Activated CD8-positive, alpha-beta memory T cell treated with anti-CD3 and anti-CD28 coated beads for 4 hours (primary cell): ENCODE measurements around the gene TACO1.

Source experiments
- DNase-seq, 2 donors: peaks; one replicate each; pipeline ENCODE4 v3.0.0-alpha.2; 2020; ENCODE audit warnings: low read depth in 2 of 2

The TACO1 gene

GRCh38 chr17:63598281-63598680 lies 2.4 kb upstream of the TACO1 start:
- no peak for DNase-seq

- DNase-seq, result no peak
These were observed 1.0 kb downstream of the TACO1 start for GRCh38 chr17:63601439-63602371.

- DNase-seq, result no peak
These were observed 9.3 kb downstream of the TACO1 start for GRCh38 chr17:63609816-63610573.

- no peak for DNase-seq
These were observed 10.2 kb downstream of the TACO1 start for GRCh38 chr17:63610854-63611253.

GRCh38 chr17:63611354-63611753 lies 10.7 kb downstream of the TACO1 start:
- no peak for DNase-seq

GRCh38 chr17:63613663-63614062 lies 13.0 kb downstream of the TACO1 start:
- no peak for DNase-seq

GRCh38 chr17:63621229-63621683 lies 20.6 kb downstream of the TACO1 start:
- no peak for DNase-seq

- peak; percentile 93 to 94 for DNase-seq
These were observed 21.2 kb downstream of the TACO1 start, which contains the start of gene MAP3K3 for GRCh38 chr17:63621684-63622573. Gene MAP3K3 (plus strand): TSS chr17:63622417. CDS start chr17:63622760, 343 bp downstream.

GRCh38 chr17:63622574-63623390 lies 22.1 kb downstream of the TACO1 start:
- DNase-seq, result peak in 1 of 2 donors; percentile 17

GRCh38 chr17:63623786-63624530 lies 23.3 kb downstream of the TACO1 start:
- no peak for DNase-seq

GRCh38 chr17:63624531-63624880 lies 23.8 kb downstream of the TACO1 start:
- no peak for DNase-seq

GRCh38 chr17:63626551-63627180 lies 26.0 kb downstream of the TACO1 start:
- no peak for DNase-seq

GRCh38 chr17:63629627-63630026 lies 28.9 kb downstream of the TACO1 start:
- no peak for DNase-seq

- no peak for DNase-seq
These were observed 30.4 kb downstream of the TACO1 start for GRCh38 chr17:63631062-63631461.

GRCh38 chr17:63631626-63632025 lies 30.9 kb downstream of the TACO1 start:
- no peak for DNase-seq

- DNase-seq, result no peak
These were observed 33.0 kb downstream of the TACO1 start for GRCh38 chr17:63633742-63634141.

- no peak for DNase-seq
These were observed 33.5 kb downstream of the TACO1 start for GRCh38 chr17:63634163-63634562.

- DNase-seq, result no peak
These were observed 34.1 kb downstream of the TACO1 start for GRCh38 chr17:63634816-63635215.

- DNase-seq, result no peak
These were observed 34.6 kb downstream of the TACO1 start for GRCh38 chr17:63635290-63635689.

- no peak for DNase-seq
These were observed 35.1 kb downstream of the TACO1 start for GRCh38 chr17:63635787-63636186.
